Measurements from ENCODE around the gene ATP13A2. TPM values are rescaled to one million over a fixed set of nuclear protein-coding genes. Genes with fewer than 3 reads are reported as not detected.
"Not testable (repeated sequence)": the region's sequence is repeated elsewhere in the genome, so short reads cannot be mapped to it uniquely, and the experiment has no call there.

Gene ATP13A2
- total RNA-seq, 5 donors from 2014 or later (not counting 1 experiment from before 2014, with no cell fraction given), result 39.4 to 65.5 (median 58.2) TPM

GRCh38 chr1:16954579-16954978 lies 57.1 kb downstream of the ATP13A2 start:
- no peak overlapping the region for H3K4me3 ChIP-seq (ENCODE audit: control insufficient read depth in 1 of 2, extremely low read depth in 1 of 2, low read length in 1 of 2)
- H3K4me3 Mint-ChIP-seq, result no peak overlapping the region
- 88% methylated on average over 14 of the region's 18 CpGs for WGBS (ENCODE audit: insufficient coverage)

GRCh38 chr1:16952376-16952775 lies 59.4 kb downstream of the ATP13A2 start:
- H3K9me3 ChIP-seq; H3K27ac Mint-ChIP-seq; H3K4me3 Mint-ChIP-seq; DNase-seq; ATAC-seq (replicated peaks in 1 of 4); H3K27me3 Mint-ChIP-seq; H3K36me3 Mint-ChIP-seq; H3K4me3 ChIP-seq (ENCODE audit: control insufficient read depth in 1 of 2, extremely low read depth in 1 of 2, low read length in 1 of 2); H3K4me1 ChIP-seq (ENCODE audit: control insufficient read depth in 1 of 2, extremely low read depth in 1 of 2, insufficient read depth in 2 of 2, low read length in 2 of 2); H3K27ac ChIP-seq (ENCODE audit: low read length); H3K27me3 ChIP-seq (replicated peaks in 1 of 2; ENCODE audit: control insufficient read depth in 2 of 2, extremely low read depth in 1 of 2, insufficient read depth in 2 of 2, low read length in 1 of 2); H3K4me1 Mint-ChIP-seq; H3K36me3 ChIP-seq (ENCODE audit: control insufficient read depth in 2 of 2, extremely low read depth in 1 of 2, insufficient read depth in 1 of 2, low read length in 1 of 2); H3K9me3 Mint-ChIP-seq: not testable (repeated sequence)
- POLR2A ChIA-PET, result interaction anchor here in 1 of 2 donors (0.6 kb wide), 1 partner anchor 31 kb away, joined by 3 read pairs; the partner anchor contains the start of gene CROCC
- WGBS (ENCODE audit: insufficient coverage), result 92% methylated on average over 4 of the region's 4 CpGs
- CTCF ChIA-PET, result interaction anchor here (0.5 to 1.2 kb wide), 9 partner anchors 8 to 1003 kb away, joined by 3 to 12 read pairs (median 3); partner anchors contain the start of gene CROCC (in 1 of the 2)

More at GRCh38 chr1:16954579-16954978, 57.1 kb downstream of the ATP13A2 start:
- peaks cover 0 to 6% of the 10 kb centered on the region in 2 experiments for H3K4me1 ChIP-seq (ENCODE audit: control insufficient read depth in 1 of 2, extremely low read depth in 1 of 2, insufficient read depth in 2 of 2, low read length in 2 of 2)
- H3K27me3 ChIP-seq (replicated peaks in 1 of 2; ENCODE audit: control insufficient read depth in 2 of 2, extremely low read depth in 1 of 2, insufficient read depth in 2 of 2, low read length in 1 of 2), result no peaks in the 10 kb centered on the region
- H3K9me3 Mint-ChIP-seq, result no peaks in the 10 kb centered on the region
- no peaks in the 10 kb centered on the region for H3K9me3 ChIP-seq
- ChIA-PET CTCF (no interaction called here), POLR2A (no interaction called here)
- H3K36me3 ChIP-seq (ENCODE audit: control insufficient read depth in 2 of 2, extremely low read depth in 1 of 2, insufficient read depth in 1 of 2, low read length in 1 of 2), result peaks cover 2 to 4% of the 10 kb centered on the region in 2 donors
- DNase-seq (no peak), ATAC-seq (replicated peaks in 1 of 4) (no peak)
- no peak overlapping the region for H3K27ac ChIP-seq (ENCODE audit: low read length)
- H3K4me1 Mint-ChIP-seq, result no peaks in the 10 kb centered on the region
- peaks cover 4% of the 10 kb centered on the region for H3K36me3 Mint-ChIP-seq
- no peaks in the 10 kb centered on the region for H3K27me3 Mint-ChIP-seq
- no peak overlapping the region for H3K27ac Mint-ChIP-seq

- CTCF ChIA-PET; POLR2A ChIA-PET; DNase-seq; H3K4me3 Mint-ChIP-seq; H3K4me1 Mint-ChIP-seq; H3K27me3 ChIP-seq (replicated peaks in 1 of 2; ENCODE audit: control insufficient read depth in 2 of 2, extremely low read depth in 1 of 2, insufficient read depth in 2 of 2, low read length in 1 of 2); ATAC-seq (replicated peaks in 1 of 4); H3K27ac ChIP-seq (ENCODE audit: low read length); H3K27ac Mint-ChIP-seq; H3K27me3 Mint-ChIP-seq; H3K4me1 ChIP-seq (ENCODE audit: control insufficient read depth in 1 of 2, extremely low read depth in 1 of 2, insufficient read depth in 2 of 2, low read length in 2 of 2); H3K4me3 ChIP-seq (ENCODE audit: control insufficient read depth in 1 of 2, extremely low read depth in 1 of 2, low read length in 1 of 2); H3K9me3 Mint-ChIP-seq; H3K9me3 ChIP-seq; H3K36me3 Mint-ChIP-seq: not testable (repeated sequence)
- 97% methylated on average over 4 of the region's 7 CpGs for WGBS (ENCODE audit: insufficient coverage)
- H3K36me3 ChIP-seq (ENCODE audit: control insufficient read depth in 2 of 2, extremely low read depth in 1 of 2, insufficient read depth in 1 of 2, low read length in 1 of 2), result peaks cover 5 to 17% of the 10 kb centered on the region in 2 donors
Measured at GRCh38 chr1:16949026-16949425, 62.7 kb downstream of the ATP13A2 start.

GRCh38 chr1:16948282-16948891 lies 63.3 kb downstream of the ATP13A2 start:
- H3K27ac Mint-ChIP-seq; H3K27me3 Mint-ChIP-seq; POLR2A ChIA-PET; H3K4me3 ChIP-seq (ENCODE audit: control insufficient read depth in 1 of 2, extremely low read depth in 1 of 2, low read length in 1 of 2); H3K27ac ChIP-seq (ENCODE audit: low read length); ATAC-seq (replicated peaks in 1 of 4); H3K9me3 ChIP-seq; H3K4me3 Mint-ChIP-seq; H3K27me3 ChIP-seq (replicated peaks in 1 of 2; ENCODE audit: control insufficient read depth in 2 of 2, extremely low read depth in 1 of 2, insufficient read depth in 2 of 2, low read length in 1 of 2); H3K4me1 ChIP-seq (ENCODE audit: control insufficient read depth in 1 of 2, extremely low read depth in 1 of 2, insufficient read depth in 2 of 2, low read length in 2 of 2); H3K4me1 Mint-ChIP-seq; DNase-seq; H3K9me3 Mint-ChIP-seq: not testable (repeated sequence)
- peaks cover 13% of the 10 kb centered on the region for H3K36me3 Mint-ChIP-seq
- CTCF ChIA-PET, result interaction anchor here in 1 of 2 donors (1.6 kb wide), 1 partner anchor 328 kb away, joined by 6 read pairs; no protein-coding TSS in a partner anchor
- H3K36me3 ChIP-seq (ENCODE audit: control insufficient read depth in 2 of 2, extremely low read depth in 1 of 2, insufficient read depth in 1 of 2, low read length in 1 of 2), result peaks cover 5 to 22% of the 10 kb centered on the region in 2 donors
- WGBS (ENCODE audit: insufficient coverage), result 93% methylated on average over 24 of the region's 26 CpGs

GRCh38 chr1:16946646-16947045 lies 65.1 kb downstream of the ATP13A2 start:
- H3K27ac ChIP-seq (ENCODE audit: low read length), result no peak overlapping the region
- H3K36me3 ChIP-seq (ENCODE audit: control insufficient read depth in 2 of 2, extremely low read depth in 1 of 2, insufficient read depth in 1 of 2, low read length in 1 of 2), result peaks cover 5 to 21% of the 10 kb centered on the region in 2 donors
- H3K4me1 ChIP-seq (ENCODE audit: control insufficient read depth in 1 of 2, extremely low read depth in 1 of 2, insufficient read depth in 2 of 2, low read length in 2 of 2), result peaks cover 0 to 2% of the 10 kb centered on the region in 2 experiments
- 91% methylated on average over 16 of the region's 19 CpGs for WGBS (ENCODE audit: insufficient coverage)
- peaks cover 20% of the 10 kb centered on the region for H3K36me3 Mint-ChIP-seq
- DNase-seq, result no peak
- no peak overlapping the region for H3K27ac Mint-ChIP-seq
- H3K4me3 ChIP-seq (ENCODE audit: control insufficient read depth in 1 of 2, extremely low read depth in 1 of 2, low read length in 1 of 2), result no peak overlapping the region
- no peaks in the 10 kb centered on the region for H3K27me3 Mint-ChIP-seq
- CTCF ChIA-PET, result no interaction called here
- H3K4me3 Mint-ChIP-seq, result no peak overlapping the region
- ATAC-seq (replicated peaks in 1 of 4), result no peak
- no peaks in the 10 kb centered on the region for H3K9me3 ChIP-seq
- no peaks in the 10 kb centered on the region for H3K27me3 ChIP-seq (replicated peaks in 1 of 2; ENCODE audit: control insufficient read depth in 2 of 2, extremely low read depth in 1 of 2, insufficient read depth in 2 of 2, low read length in 1 of 2)
- no peaks in the 10 kb centered on the region for H3K9me3 Mint-ChIP-seq
- H3K4me1 Mint-ChIP-seq, result no peaks in the 10 kb centered on the region
- POLR2A ChIA-PET, result interaction anchor here in 1 of 2 donors (0.7 kb wide), 1 partner anchor 57 kb away, joined by 4 read pairs; no protein-coding TSS in a partner anchor

GRCh38 chr1:16946185-16946584 lies 65.5 kb downstream of the ATP13A2 start:
- not testable (repeated sequence) for H3K4me1 Mint-ChIP-seq; H3K9me3 Mint-ChIP-seq; ATAC-seq (replicated peaks in 1 of 4); H3K27me3 ChIP-seq (replicated peaks in 1 of 2; ENCODE audit: control insufficient read depth in 2 of 2, extremely low read depth in 1 of 2, insufficient read depth in 2 of 2, low read length in 1 of 2); H3K4me1 ChIP-seq (ENCODE audit: control insufficient read depth in 1 of 2, extremely low read depth in 1 of 2, insufficient read depth in 2 of 2, low read length in 2 of 2); H3K27me3 Mint-ChIP-seq; H3K4me3 ChIP-seq (ENCODE audit: control insufficient read depth in 1 of 2, extremely low read depth in 1 of 2, low read length in 1 of 2); H3K27ac Mint-ChIP-seq; DNase-seq; H3K27ac ChIP-seq (ENCODE audit: low read length); H3K4me3 Mint-ChIP-seq; H3K9me3 ChIP-seq
- peaks cover 5 to 18% of the 10 kb centered on the region in 2 donors for H3K36me3 ChIP-seq (ENCODE audit: control insufficient read depth in 2 of 2, extremely low read depth in 1 of 2, insufficient read depth in 1 of 2, low read length in 1 of 2)
- POLR2A ChIA-PET, result interaction anchor here in 1 of 2 donors (0.7 kb wide), 1 partner anchor 58 kb away, joined by 4 read pairs; no protein-coding TSS in a partner anchor
- CTCF ChIA-PET, result interaction anchor here in 1 of 2 donors (1.5 kb wide), 1 partner anchor 325 kb away, joined by 3 read pairs; no protein-coding TSS in a partner anchor
- H3K36me3 Mint-ChIP-seq, result peaks cover 20% of the 10 kb centered on the region
- WGBS (ENCODE audit: insufficient coverage), result 88% methylated on average over 6 of the region's 13 CpGs

Data from T-cell (primary cell).